GM12872 (cell line): ENCODE results near the gene FGR.

Experiments used
- TF ChIP-seq, protein P1 (sequence below): IDR thresholded peaks from 3 replicates; pipeline ENCODE4 v1.5.1; 2011; ENCODE audit warnings: low read depth, mild to moderate bottlenecking, low read length, moderate library complexity; ENCODE audit not compliant: insufficient read depth

Gene FGR

GRCh38 chr1:27601771-27602461 is 33.1 kb downstream of the FGR start:
- TF ChIP-seq, protein P1, sequence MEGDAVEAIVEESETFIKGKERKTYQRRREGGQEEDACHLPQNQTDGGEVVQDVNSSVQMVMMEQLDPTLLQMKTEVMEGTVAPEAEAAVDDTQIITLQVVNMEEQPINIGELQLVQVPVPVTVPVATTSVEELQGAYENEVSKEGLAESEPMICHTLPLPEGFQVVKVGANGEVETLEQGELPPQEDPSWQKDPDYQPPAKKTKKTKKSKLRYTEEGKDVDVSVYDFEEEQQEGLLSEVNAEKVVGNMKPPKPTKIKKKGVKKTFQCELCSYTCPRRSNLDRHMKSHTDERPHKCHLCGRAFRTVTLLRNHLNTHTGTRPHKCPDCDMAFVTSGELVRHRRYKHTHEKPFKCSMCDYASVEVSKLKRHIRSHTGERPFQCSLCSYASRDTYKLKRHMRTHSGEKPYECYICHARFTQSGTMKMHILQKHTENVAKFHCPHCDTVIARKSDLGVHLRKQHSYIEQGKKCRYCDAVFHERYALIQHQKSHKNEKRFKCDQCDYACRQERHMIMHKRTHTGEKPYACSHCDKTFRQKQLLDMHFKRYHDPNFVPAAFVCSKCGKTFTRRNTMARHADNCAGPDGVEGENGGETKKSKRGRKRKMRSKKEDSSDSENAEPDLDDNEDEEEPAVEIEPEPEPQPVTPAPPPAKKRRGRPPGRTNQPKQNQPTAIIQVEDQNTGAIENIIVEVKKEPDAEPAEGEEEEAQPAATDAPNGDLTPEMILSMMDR: no peak

- TF ChIP-seq, protein P1: no peak
Measured at GRCh38 chr1:27601321-27601770, 33.6 kb downstream of the FGR start.

DNA sequence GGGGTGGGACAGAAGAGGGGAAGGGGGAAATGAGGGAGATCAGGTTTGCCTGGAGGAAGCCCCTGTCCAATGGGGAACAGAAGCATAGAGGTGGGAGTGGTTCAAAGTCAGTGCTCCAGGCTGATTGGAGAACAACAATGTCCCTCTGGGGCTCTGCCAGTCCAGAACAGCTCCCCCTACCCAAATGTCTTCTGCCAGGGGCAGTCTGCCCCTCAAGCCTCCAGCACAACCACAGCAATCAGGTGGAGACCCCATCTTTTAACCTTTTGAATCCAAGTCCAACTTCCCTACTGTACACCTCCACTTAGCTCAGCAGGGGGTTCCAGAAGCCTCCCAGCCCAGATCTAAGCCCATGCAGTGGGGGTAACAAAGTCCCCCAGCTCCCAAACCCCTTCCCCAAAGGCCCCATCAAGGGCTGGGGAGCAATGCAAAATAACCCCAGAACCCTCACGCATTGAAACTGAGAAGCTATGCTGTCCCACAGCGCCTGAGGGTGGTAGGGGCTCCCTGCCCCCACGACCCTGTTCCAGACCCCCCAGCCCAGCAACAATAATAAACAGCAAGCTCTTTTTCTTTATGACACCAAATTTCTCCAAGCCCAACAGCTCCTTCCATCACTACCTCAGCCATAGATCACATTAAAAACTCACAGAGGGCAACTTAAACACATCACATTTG is 34.3 kb downstream of the FGR start:
- TF ChIP-seq, protein P1: no peak

GRCh38 chr1:27599605-27600497 is 35.1 kb downstream of the FGR start:
- TF ChIP-seq, protein P1: 0 out of 3 replicates have a peak, but pooled peaks have one; percentile 13

DNA sequence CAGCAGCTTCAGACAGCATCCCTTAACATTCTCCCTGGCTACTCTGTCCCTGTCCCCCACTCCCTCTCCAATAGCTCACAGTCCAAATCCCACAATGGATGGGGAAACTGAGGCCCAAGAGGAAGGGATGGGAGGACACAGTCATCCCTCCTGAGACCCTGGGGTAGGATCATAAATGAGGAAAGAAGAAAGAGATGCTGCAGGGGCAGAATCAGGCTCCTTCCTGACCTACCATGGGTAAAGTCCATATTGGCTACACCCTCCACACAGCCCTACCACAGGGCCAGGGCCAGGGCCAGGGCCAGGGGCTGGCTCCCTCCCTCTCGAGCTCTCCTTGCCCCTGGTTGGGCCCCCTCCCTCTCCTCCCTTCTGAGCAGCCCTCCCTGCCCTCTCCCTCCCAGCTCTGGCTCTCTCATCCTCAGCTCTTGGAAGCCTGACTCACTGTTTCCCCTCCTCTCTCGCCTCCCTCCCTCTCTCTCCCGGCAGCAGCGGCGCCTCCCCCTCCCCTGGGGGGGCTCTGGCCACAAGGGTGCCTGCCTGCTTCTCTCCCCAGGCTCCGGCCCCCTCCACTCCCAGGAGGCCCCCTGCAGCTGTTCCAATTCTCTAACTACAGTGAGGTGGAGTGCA is 36.0 kb downstream of the FGR start:
- TF ChIP-seq, protein P1: no peak

DNA sequence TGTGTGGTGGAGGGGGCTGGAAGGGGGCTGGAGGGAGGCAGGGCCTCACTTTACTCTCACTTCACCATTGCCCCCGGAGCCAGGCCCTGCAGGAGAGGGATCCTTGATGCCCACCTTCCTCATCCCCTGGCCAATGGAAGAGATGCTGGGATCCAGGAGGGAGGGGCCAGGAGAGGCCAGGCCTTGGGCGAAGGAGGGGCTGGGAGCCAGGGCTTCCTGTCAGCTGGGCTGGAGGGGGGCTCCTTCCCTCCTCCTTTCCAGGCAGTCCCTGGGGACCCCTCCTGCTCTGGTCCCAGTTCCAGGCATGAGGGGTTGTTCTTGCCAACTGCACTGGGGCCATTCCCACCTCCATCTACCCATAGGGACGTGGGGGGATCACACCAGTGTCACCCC is 36.7 kb downstream of the FGR start:
- TF ChIP-seq, protein P1: no peak
